ENCODE results near the gene IL15RA.

DNA sequence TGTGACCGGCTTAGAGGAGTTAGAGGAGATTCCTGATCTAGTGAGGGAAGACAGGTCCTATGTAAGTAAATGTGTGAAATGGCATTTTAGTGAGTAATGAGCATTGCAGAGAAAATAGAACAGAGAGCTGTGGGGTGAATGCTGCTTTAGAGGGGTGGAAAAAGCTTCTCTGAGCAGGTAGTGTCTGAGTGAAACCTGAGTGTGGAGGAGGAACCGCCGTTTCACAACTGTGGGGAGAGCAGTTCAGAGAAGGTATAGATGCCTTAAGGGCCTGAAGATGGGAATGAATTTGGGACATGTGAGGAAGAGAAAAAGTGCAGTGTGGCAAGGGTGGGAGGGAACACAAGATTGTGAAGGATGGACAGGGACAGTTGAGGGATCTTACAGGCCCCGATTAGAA lies 65.7 kb downstream of the IL15RA start:
- TF ChIP-seq EZH2 (IDR thresholded peaks at IDR 0.05; ENCODE audit: insufficient read depth, poor library complexity, severe bottlenecking) (no peak), EZH2phosphoT487 (IDR thresholded peaks at IDR 0.05; ENCODE audit: insufficient read depth, low read depth) (no peak)
